Neural cell (in vitro differentiated cells): ENCODE data around the gene FNDC3B. TPM values are rescaled to one million over a fixed set of nuclear protein-coding genes. Genes with fewer than 3 reads are reported as not detected.

Experiments
- H2AFZ ChIP-seq: fragments of 200-600, 300-800 bp; sonication (generic), shearing (Covaris generic); 2 replicates; pipeline ENCODE4 v1.6.0; 2014; ENCODE audit warnings: low read depth, mild to moderate bottlenecking, antibody characterized with exemption, low read length, moderate library complexity
- H3F3A ChIP-seq: fragments of 200-600 bp; shearing (Covaris generic); 2 replicates; pipeline ENCODE4 v1.6.1; 2016; ENCODE audit warnings: mild to moderate bottlenecking, moderate library complexity, mixed read lengths, antibody characterized with exemption, low read length; ENCODE audit not compliant: insufficient read depth, poor library complexity, severe bottlenecking
- H3K27ac ChIP-seq: fragments of 200-600, 300-800 bp; sonication (generic), shearing (Covaris generic); 2 replicates; pipeline ENCODE4 v1.5.1; 2014; ENCODE audit warnings: mild to moderate bottlenecking, low read length, moderate library complexity
- H3K27me3 ChIP-seq: fragments of 300-800, 200-600 bp; sonication (generic), shearing (Covaris generic); 2 replicates; pipeline ENCODE4 v1.6.0; 2014; ENCODE audit warnings: mild to moderate bottlenecking, low read depth, low read length, moderate library complexity; ENCODE audit not compliant: insufficient read depth
- H3K36me3 ChIP-seq: fragments of 300-800, 200-600 bp; sonication (generic), shearing (Covaris generic); 2 replicates; pipeline ENCODE4 v1.5.1; 2014; ENCODE audit warnings: mild to moderate bottlenecking, antibody characterized with exemption, low read length, moderate library complexity; ENCODE audit not compliant: insufficient read depth
- H3K4me2 ChIP-seq: fragments of 300-800, 200-600 bp; sonication (generic), shearing (Covaris generic); 2 replicates; pipeline ENCODE4 v1.6.0; 2014; ENCODE audit warnings: mild to moderate bottlenecking, low read length
- H3K4me3 ChIP-seq: fragments of 300-800, 200-600 bp; sonication (generic), shearing (Covaris generic); 2 replicates; pipeline ENCODE4 v1.5.1; 2014; ENCODE audit warnings: mild to moderate bottlenecking, low read length, moderate library complexity
- H3K79me2 ChIP-seq: fragments of 200-600 bp; shearing (Covaris generic); replicated peaks from 2 replicates; pipeline ENCODE4 v1.6.0; 2014; ENCODE audit warnings: mild to moderate bottlenecking, low read length, moderate library complexity; ENCODE audit not compliant: insufficient read depth
- H3K9ac ChIP-seq: fragments of 300-800, 200-600 bp; sonication (generic), shearing (Covaris generic); 2 replicates; pipeline ENCODE4 v1.6.1; 2016; ENCODE audit warnings: mild to moderate bottlenecking, low read length, mixed read lengths
- H3K9me2 ChIP-seq: fragments of 200-600 bp; shearing (Covaris generic); 2 replicates; pipeline ENCODE4 v1.6.1; 2016; ENCODE audit warnings: mild to moderate bottlenecking, low read length, mixed read lengths; ENCODE audit not compliant: insufficient read depth
- H3K9me3 ChIP-seq: fragments of 200-600, 300-800 bp; sonication (generic), shearing (Covaris generic); 2 replicates; pipeline ENCODE4 v1.6.1; 2016; ENCODE audit warnings: mild to moderate bottlenecking, mixed run types, low read length, moderate library complexity, mixed read lengths
- H4K20me1 ChIP-seq: fragments of 200-600 bp; shearing (Covaris generic); 2 replicates; pipeline ENCODE4 v1.6.1; 2016; ENCODE audit warnings: mild to moderate bottlenecking, mixed run types; ENCODE audit not compliant: insufficient read depth
- EP300 ChIP-seq: fragments of 450-650 bp; conservative IDR thresholded peaks from 2 replicates; pipeline ENCODE4 v1.6.1; 2014; ENCODE audit warnings: antibody characterized with exemption, mild to moderate bottlenecking, moderate library complexity; ENCODE audit not compliant: poor library complexity, severe bottlenecking
- EZH2 ChIP-seq: fragments of 200-600, 300-800 bp; shearing (Covaris generic), sonication (generic); IDR thresholded peaks from 2 replicates; pipeline ENCODE4 v1.6.1; 2014; ENCODE audit warnings: antibody characterized with exemption, low read length, borderline replicate concordance, mild to moderate bottlenecking; ENCODE audit not compliant: insufficient read depth, poor library complexity, severe bottlenecking
- MXI1 ChIP-seq: fragments of 450-650 bp; conservative IDR thresholded peaks from 2 replicates; pipeline ENCODE4 v1.6.1; 2014; ENCODE audit warnings: antibody characterized with exemption, mild to moderate bottlenecking; ENCODE audit not compliant: poor library complexity, severe bottlenecking
- POLR2AphosphoS5 ChIP-seq: IDR thresholded peaks from 2 replicates; pipeline ENCODE4 v1.6.1; 2012
- RAD21 ChIP-seq: fragments of 450-650 bp; conservative IDR thresholded peaks from 2 replicates; pipeline ENCODE4 v1.6.1; 2014; ENCODE audit warnings: antibody characterized with exemption, mild to moderate bottlenecking, moderate library complexity
- SMC3 ChIP-seq: fragments of 450-650 bp; conservative IDR thresholded peaks from 2 replicates; pipeline ENCODE4 v1.6.1; 2014; ENCODE audit warnings: antibody characterized with exemption, mild to moderate bottlenecking, moderate library complexity; ENCODE audit not compliant: poor library complexity
- TAF1 ChIP-seq: IDR thresholded peaks from 2 replicates; pipeline ENCODE4 v1.6.1; 2012; ENCODE audit warnings: low read depth
- polyA plus RNA-seq: library from polyadenylated mRNA; depleted of rRNA; stranded (reverse); fragments of >200 nt; gene quantifications from 2 replicates; pipeline ENCODE4 v1.2.3, GENCODE V29; 2014
- TF ChIP-seq, protein P1 (sequence below): IDR thresholded peaks from 2 replicates; pipeline ENCODE4 v1.6.1; 2012; ENCODE audit warnings: borderline replicate concordance
- TF ChIP-seq, protein P2 (sequence below): fragments of 450-650 bp; IDR thresholded peaks from 2 replicates; pipeline ENCODE4 v1.5.1; 2014; ENCODE audit warnings: antibody characterized with exemption, mild to moderate bottlenecking, moderate library complexity; ENCODE audit not compliant: poor library complexity, severe bottlenecking

FNDC3B gene
- polyA plus RNA-seq, 1 donor from 2014 or later, result 4.9 TPM

DNA sequence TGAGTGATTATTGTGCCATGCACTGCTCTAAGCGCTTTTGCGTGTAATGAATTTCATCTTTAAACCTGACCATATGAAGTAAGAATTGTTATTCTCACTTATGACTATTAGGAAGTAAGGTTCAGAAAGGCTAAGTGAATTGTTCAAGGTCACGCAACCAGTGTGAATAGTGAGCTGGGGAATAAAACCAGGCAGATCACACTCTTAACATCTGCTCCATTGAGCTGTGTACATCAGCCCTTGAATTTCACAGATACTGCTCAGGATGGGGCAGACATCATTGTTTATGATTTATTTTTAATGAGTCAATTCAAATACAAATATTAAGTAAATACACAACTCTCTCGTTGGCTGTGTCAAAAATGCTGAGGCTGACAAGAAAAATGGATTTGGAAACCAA lies 184.5 kb downstream of the FNDC3B start:
- H3K9me3 ChIP-seq, result no peaks in the 10 kb centered on the region
- H2AFZ ChIP-seq, result no peak overlapping the region
- no peaks in the 10 kb centered on the region for H3K9me2 ChIP-seq
- no peak overlapping the region for H3K4me3 ChIP-seq
- TF ChIP-seq SMC3 (no peak), EP300 (no peak), TAF1 (no peak), EZH2 (no peak), RAD21 (no peak), MXI1 (no peak), POLR2AphosphoS5 (no peak)
- TF ChIP-seq, protein P1, sequence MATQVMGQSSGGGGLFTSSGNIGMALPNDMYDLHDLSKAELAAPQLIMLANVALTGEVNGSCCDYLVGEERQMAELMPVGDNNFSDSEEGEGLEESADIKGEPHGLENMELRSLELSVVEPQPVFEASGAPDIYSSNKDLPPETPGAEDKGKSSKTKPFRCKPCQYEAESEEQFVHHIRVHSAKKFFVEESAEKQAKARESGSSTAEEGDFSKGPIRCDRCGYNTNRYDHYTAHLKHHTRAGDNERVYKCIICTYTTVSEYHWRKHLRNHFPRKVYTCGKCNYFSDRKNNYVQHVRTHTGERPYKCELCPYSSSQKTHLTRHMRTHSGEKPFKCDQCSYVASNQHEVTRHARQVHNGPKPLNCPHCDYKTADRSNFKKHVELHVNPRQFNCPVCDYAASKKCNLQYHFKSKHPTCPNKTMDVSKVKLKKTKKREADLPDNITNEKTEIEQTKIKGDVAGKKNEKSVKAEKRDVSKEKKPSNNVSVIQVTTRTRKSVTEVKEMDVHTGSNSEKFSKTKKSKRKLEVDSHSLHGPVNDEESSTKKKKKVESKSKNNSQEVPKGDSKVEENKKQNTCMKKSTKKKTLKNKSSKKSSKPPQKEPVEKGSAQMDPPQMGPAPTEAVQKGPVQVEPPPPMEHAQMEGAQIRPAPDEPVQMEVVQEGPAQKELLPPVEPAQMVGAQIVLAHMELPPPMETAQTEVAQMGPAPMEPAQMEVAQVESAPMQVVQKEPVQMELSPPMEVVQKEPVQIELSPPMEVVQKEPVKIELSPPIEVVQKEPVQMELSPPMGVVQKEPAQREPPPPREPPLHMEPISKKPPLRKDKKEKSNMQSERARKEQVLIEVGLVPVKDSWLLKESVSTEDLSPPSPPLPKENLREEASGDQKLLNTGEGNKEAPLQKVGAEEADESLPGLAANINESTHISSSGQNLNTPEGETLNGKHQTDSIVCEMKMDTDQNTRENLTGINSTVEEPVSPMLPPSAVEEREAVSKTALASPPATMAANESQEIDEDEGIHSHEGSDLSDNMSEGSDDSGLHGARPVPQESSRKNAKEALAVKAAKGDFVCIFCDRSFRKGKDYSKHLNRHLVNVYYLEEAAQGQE, result no peak
- TF ChIP-seq, protein P2, sequence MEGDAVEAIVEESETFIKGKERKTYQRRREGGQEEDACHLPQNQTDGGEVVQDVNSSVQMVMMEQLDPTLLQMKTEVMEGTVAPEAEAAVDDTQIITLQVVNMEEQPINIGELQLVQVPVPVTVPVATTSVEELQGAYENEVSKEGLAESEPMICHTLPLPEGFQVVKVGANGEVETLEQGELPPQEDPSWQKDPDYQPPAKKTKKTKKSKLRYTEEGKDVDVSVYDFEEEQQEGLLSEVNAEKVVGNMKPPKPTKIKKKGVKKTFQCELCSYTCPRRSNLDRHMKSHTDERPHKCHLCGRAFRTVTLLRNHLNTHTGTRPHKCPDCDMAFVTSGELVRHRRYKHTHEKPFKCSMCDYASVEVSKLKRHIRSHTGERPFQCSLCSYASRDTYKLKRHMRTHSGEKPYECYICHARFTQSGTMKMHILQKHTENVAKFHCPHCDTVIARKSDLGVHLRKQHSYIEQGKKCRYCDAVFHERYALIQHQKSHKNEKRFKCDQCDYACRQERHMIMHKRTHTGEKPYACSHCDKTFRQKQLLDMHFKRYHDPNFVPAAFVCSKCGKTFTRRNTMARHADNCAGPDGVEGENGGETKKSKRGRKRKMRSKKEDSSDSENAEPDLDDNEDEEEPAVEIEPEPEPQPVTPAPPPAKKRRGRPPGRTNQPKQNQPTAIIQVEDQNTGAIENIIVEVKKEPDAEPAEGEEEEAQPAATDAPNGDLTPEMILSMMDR, result no peak
- H3K4me2 ChIP-seq, result no peak overlapping the region
- peaks cover 7% of the 10 kb centered on the region for H3K79me2 ChIP-seq
- no peaks in the 10 kb centered on the region for H3F3A ChIP-seq
- H3K36me3 ChIP-seq, result no peaks in the 10 kb centered on the region
- no peak overlapping the region for H3K9ac ChIP-seq
- no peaks in the 10 kb centered on the region for H4K20me1 ChIP-seq
- H3K27ac ChIP-seq, result no peak overlapping the region
- H3K27me3 ChIP-seq, result no peaks in the 10 kb centered on the region

DNA sequence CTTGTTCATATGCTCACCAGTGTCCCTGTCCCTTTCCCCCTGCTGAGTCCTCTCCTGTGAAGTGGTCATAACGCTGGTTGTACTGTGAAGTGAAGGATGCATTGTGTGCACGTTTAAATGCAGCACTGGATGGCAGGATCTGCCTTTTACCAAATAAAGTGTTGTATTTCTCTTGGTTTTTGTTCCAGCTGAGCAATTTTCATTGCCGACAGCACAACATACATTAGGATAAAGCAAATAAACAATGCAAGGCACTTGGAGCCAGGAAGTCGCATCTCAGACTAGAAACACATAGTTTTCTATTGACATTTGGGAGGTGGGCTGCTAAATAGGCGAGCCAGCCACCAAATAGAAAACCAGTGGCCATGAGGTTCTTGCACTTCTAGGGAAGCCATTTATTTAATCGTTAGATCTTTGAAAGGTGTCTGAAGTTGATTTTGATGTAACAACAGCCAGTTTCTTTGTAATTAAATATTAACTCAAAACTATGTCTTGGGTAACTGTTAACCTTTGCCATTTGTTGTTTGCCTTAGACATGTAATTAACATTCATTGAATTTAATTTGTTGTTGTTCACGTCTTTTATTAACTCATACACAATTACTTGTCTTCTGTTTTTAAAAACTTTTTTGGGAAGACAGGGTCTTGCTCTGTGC lies 185.3 kb downstream of the FNDC3B start:
- Histone ChIP-seq H3K27ac (no peak overlapping the region), H3K9me3 (no peaks in the 10 kb centered on the region), H3F3A (no peaks in the 10 kb centered on the region), H3K9me2 (no peaks in the 10 kb centered on the region), H3K79me2 (peaks cover 7% of the 10 kb centered on the region), H3K4me2 (no peak overlapping the region), H3K9ac (no peak overlapping the region), H2AFZ (no peak overlapping the region), H3K36me3 (no peaks in the 10 kb centered on the region), H3K4me3 (no peak overlapping the region), H3K27me3 (no peaks in the 10 kb centered on the region), H4K20me1 (no peaks in the 10 kb centered on the region)
- TF ChIP-seq EZH2, result no peak
- no peak for TF ChIP-seq RAD21
- TF ChIP-seq, protein P2, result no peak
- TF ChIP-seq TAF1, result no peak
- TF ChIP-seq SMC3, result no peak
- TF ChIP-seq MXI1, result no peak
- TF ChIP-seq, protein P1, result no peak
- no peak for TF ChIP-seq EP300
- TF ChIP-seq POLR2AphosphoS5, result no peak
